Fibroblast of lung (primary cell): ENCODE results near the gene KLK5.

Experiments used
- CTCF ChIP-seq, 2 donors: IDR thresholded peaks in 1 of 2; conservative IDR thresholded peaks in 1 of 2; 1 replicate in 1 of 2; 2 replicates in 1 of 2; pipeline ENCODE4 v1.5.1; 2011 to 2012; ENCODE audit warnings: low read length in 2 of 2, control low read depth in 1 of 2, inconsistent platforms in 1 of 2, low read depth in 1 of 2, mild to moderate bottlenecking in 1 of 2
- EZH2 ChIP-seq: IDR thresholded peaks from 2 replicates; pipeline ENCODE4 v1.5.1; 2012; ENCODE audit warnings: low read length, control low read depth, mild to moderate bottlenecking; ENCODE audit errors: missing control alignments

- TF ChIP-seq CTCF (conservative IDR thresholded peaks at IDR 0.05 in 1 of 2, IDR thresholded peaks at IDR 0.05 in 1 of 2; ENCODE audit: low read depth in 1 of 2, low read length in 2 of 2) = no peak
- no peak for TF ChIP-seq EZH2
Measured at GRCh38 chr19:50957587-50957986, 4.7 kb upstream of the KLK5 start.
